Neural progenitor cell (in vitro differentiated cells): ENCODE measurements around the gene MSTN. TPM values are rescaled to one million over a fixed set of nuclear protein-coding genes. Genes with fewer than 3 reads are reported as not detected.

Source experiments
- DNase-seq: peaks from one replicate; pipeline ENCODE4 v3.0.0-alpha.2; 2016; ENCODE audit warnings: low spot score
- H2AFZ ChIP-seq: fragments of 200-600 bp; sonication (generic); replicated peaks from 2 replicates; pipeline ENCODE4 v1.6.1; 2016; ENCODE audit warnings: antibody characterized with exemption
- H3F3A ChIP-seq: fragments of 200-600 bp; sonication (generic); 2 replicates; pipeline ENCODE4 v1.6.1; 2016; ENCODE audit warnings: antibody characterized with exemption, low read depth
- H3K27ac ChIP-seq: fragments of 200-600 bp; sonication (generic); 2 replicates; pipeline ENCODE4 v1.5.1; 2016; ENCODE audit warnings: mild to moderate bottlenecking
- H3K27me3 ChIP-seq: fragments of 200-600 bp; sonication (generic); 2 replicates; pipeline ENCODE4 v1.6.1; 2016; ENCODE audit warnings: mild to moderate bottlenecking, moderate library complexity
- H3K36me3 ChIP-seq: fragments of 200-600 bp; sonication (generic); 2 replicates; pipeline ENCODE4 v1.5.1; 2016
- H3K4me1 ChIP-seq: fragments of 200-600 bp; sonication (generic); 2 replicates; pipeline ENCODE4 v1.6.1; 2016; ENCODE audit warnings: mixed run types
- H3K4me2 ChIP-seq: fragments of 200-600 bp; sonication (generic); 2 replicates; pipeline ENCODE4 v1.6.1; 2016
- H3K4me3 ChIP-seq: fragments of 200-600 bp; sonication (generic); 2 replicates; pipeline ENCODE4 v1.5.1; 2016
- H3K79me2 ChIP-seq: fragments of 200-600 bp; sonication (generic); 2 replicates; pipeline ENCODE4 v1.6.1; 2016; ENCODE audit warnings: low read depth
- H3K9ac ChIP-seq: fragments of 200-600 bp; sonication (generic); 2 replicates; pipeline ENCODE4 v1.6.1; 2016
- H3K9me3 ChIP-seq: fragments of 200-600 bp; sonication (generic); 2 replicates; pipeline ENCODE4 v1.5.1; 2016; ENCODE audit warnings: low read depth
- H4K20me1 ChIP-seq: fragments of 200-600 bp; sonication (generic); 2 replicates; pipeline ENCODE4 v1.6.1; 2016; ENCODE audit warnings: low read depth
- H3K27ac Mint-ChIP-seq: 3 replicates; pipeline ENCODE4 v1.8.0; 2021; ENCODE audit warnings: mixed read lengths
- H3K27me3 Mint-ChIP-seq: 2 replicates; pipeline ENCODE4 v1.8.0; 2022; ENCODE audit warnings: low read depth, mild to moderate bottlenecking, inconsistent platforms, moderate library complexity, mixed read lengths; ENCODE audit not compliant: insufficient read depth
- H3K36me3 Mint-ChIP-seq: 3 replicates; pipeline ENCODE4 v1.8.0; 2021; ENCODE audit warnings: mixed read lengths
- H3K4me1 Mint-ChIP-seq: 3 replicates; pipeline ENCODE4 v1.8.0; 2021; ENCODE audit warnings: mixed read lengths
- H3K4me3 Mint-ChIP-seq: 3 replicates; pipeline ENCODE4 v1.8.0; 2021; ENCODE audit warnings: mild to moderate bottlenecking, moderate library complexity, mixed read lengths
- H3K9me3 Mint-ChIP-seq: 3 replicates; pipeline ENCODE4 v1.8.0; 2020; ENCODE audit warnings: mixed read lengths
- CTCF ChIP-seq: fragments of 200-600 bp; sonication (generic); IDR thresholded peaks from 2 replicates; pipeline ENCODE4 v1.5.1; 2017; ENCODE audit warnings: antibody characterized with exemption, mild to moderate bottlenecking
- EZH2 ChIP-seq: fragments of 200-600 bp; sonication (generic); IDR thresholded peaks from 2 replicates; pipeline ENCODE4 v1.6.1; 2017; ENCODE audit warnings: antibody characterized with exemption, mild to moderate bottlenecking, moderate library complexity
- EZH2phosphoT487 ChIP-seq: fragments of 200-600 bp; sonication (generic); IDR thresholded peaks from 2 replicates; pipeline ENCODE4 v1.6.1; 2017; ENCODE audit warnings: antibody characterized with exemption
- total RNA-seq: library from RNA; depleted of rRNA; stranded (reverse); fragments of >200 nt; gene quantifications from 2 replicates; pipeline ENCODE4 v1.2.3, GENCODE V29; 2015; ENCODE audit warnings: low replicate concordance

MSTN gene
- total RNA-seq, 1 donor from 2014 or later, result 0.54 TPM

DNA sequence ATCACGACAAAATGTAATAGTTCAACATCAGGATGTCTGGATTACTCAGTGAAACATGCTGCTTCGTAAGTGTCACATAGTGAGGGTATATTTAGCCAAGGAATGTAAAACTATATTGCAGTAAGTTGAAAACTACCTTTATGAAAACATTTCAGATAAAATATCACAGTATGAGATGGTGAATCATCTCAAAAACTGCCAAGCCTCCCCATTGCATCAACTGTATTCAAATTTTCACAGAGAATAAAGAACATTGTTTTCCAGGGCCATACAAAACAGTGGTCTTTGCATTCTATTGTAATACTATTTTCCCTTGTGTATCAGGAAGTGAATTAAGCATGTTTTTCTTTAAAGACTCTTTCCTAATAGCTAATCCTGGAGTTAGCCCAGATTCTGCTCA lies 47.6 kb upstream of the MSTN start:
- Mint-ChIP-seq H3K27me3 (no peaks in the 10 kb centered on the region), H3K27ac (no peak overlapping the region), H3K4me3 (no peak overlapping the region), H3K4me1 (no peaks in the 10 kb centered on the region), H3K9me3 (no peaks in the 10 kb centered on the region), H3K36me3 (no peaks in the 10 kb centered on the region)
- Histone ChIP-seq H3F3A (no peaks in the 10 kb centered on the region), H3K27me3 (no peaks in the 10 kb centered on the region), H3K4me1 (no peaks in the 10 kb centered on the region), H3K79me2 (no peaks in the 10 kb centered on the region), H3K4me2 (no peak overlapping the region), H3K27ac (no peak overlapping the region), H2AFZ (no peak overlapping the region), H3K9me3 (no peaks in the 10 kb centered on the region), H3K4me3 (no peak overlapping the region), H3K36me3 (no peaks in the 10 kb centered on the region), H3K9ac (no peak overlapping the region), H4K20me1 (no peaks in the 10 kb centered on the region)
- TF ChIP-seq EZH2phosphoT487 (no peak), EZH2 (no peak), CTCF (no peak)
- DNase-seq, result no peak

- no peaks in the 10 kb centered on the region for H3K9me3 Mint-ChIP-seq
- H3K9me3 ChIP-seq, result no peaks in the 10 kb centered on the region
Measured at GRCh38 chr2:190107409-190107808, 44.9 kb upstream of the MSTN start.

GRCh38 chr2:190106783-190107182 lies 44.3 kb upstream of the MSTN start:
- H2AFZ ChIP-seq, result no peak overlapping the region
- no peaks in the 10 kb centered on the region for H3K9me3 ChIP-seq
- H3K27me3 ChIP-seq, result no peaks in the 10 kb centered on the region
- H3K4me3 Mint-ChIP-seq, result no peak overlapping the region
- no peaks in the 10 kb centered on the region for H3K79me2 ChIP-seq
- no peak overlapping the region for H3K4me3 ChIP-seq
- H3K27ac ChIP-seq, result no peak overlapping the region
- no peaks in the 10 kb centered on the region for H3K36me3 Mint-ChIP-seq
- H4K20me1 ChIP-seq, result no peaks in the 10 kb centered on the region
- DNase-seq, result no peak
- H3K36me3 ChIP-seq, result no peaks in the 10 kb centered on the region
- TF ChIP-seq CTCF, result no peak
- TF ChIP-seq EZH2phosphoT487, result no peak
- TF ChIP-seq EZH2, result no peak
- peaks cover 3% of the 10 kb centered on the region for H3K9me3 Mint-ChIP-seq
- no peaks in the 10 kb centered on the region for H3K27me3 Mint-ChIP-seq
- H3K4me2 ChIP-seq, result no peak overlapping the region
- no peaks in the 10 kb centered on the region for H3F3A ChIP-seq
- H3K4me1 Mint-ChIP-seq, result no peaks in the 10 kb centered on the region
- H3K9ac ChIP-seq, result no peak overlapping the region
- H3K27ac Mint-ChIP-seq, result no peak overlapping the region
- no peaks in the 10 kb centered on the region for H3K4me1 ChIP-seq

More at GRCh38 chr2:190107409-190107808, 44.9 kb upstream of the MSTN start:
- Mint-ChIP-seq H3K27ac (no peak overlapping the region), H3K4me3 (no peak overlapping the region), H3K27me3 (no peaks in the 10 kb centered on the region), H3K36me3 (no peaks in the 10 kb centered on the region), H3K4me1 (no peaks in the 10 kb centered on the region)
- H3K9ac ChIP-seq, result no peak overlapping the region
- no peaks in the 10 kb centered on the region for H3K36me3 ChIP-seq
- no peaks in the 10 kb centered on the region for H3F3A ChIP-seq
- no peak overlapping the region for H3K4me2 ChIP-seq
- TF ChIP-seq EZH2, result no peak
- no peak for TF ChIP-seq CTCF
- TF ChIP-seq EZH2phosphoT487, result no peak
- no peaks in the 10 kb centered on the region for H3K79me2 ChIP-seq
- no peaks in the 10 kb centered on the region for H3K4me1 ChIP-seq
- DNase-seq, result no peak
- H3K4me3 ChIP-seq, result no peak overlapping the region
- H4K20me1 ChIP-seq, result no peaks in the 10 kb centered on the region
- no peak overlapping the region for H2AFZ ChIP-seq
- H3K27ac ChIP-seq, result no peak overlapping the region
- H3K27me3 ChIP-seq, result no peaks in the 10 kb centered on the region

GRCh38 chr2:190105554-190105953 lies 43.0 kb upstream of the MSTN start:
- Histone ChIP-seq H3K27me3 (no peaks in the 10 kb centered on the region), H3F3A (no peaks in the 10 kb centered on the region), H3K4me2 (no peak overlapping the region), H3K9me3 (no peaks in the 10 kb centered on the region), H3K9ac (no peak overlapping the region), H4K20me1 (no peaks in the 10 kb centered on the region), H2AFZ (no peak overlapping the region), H3K4me3 (no peak overlapping the region), H3K4me1 (peaks cover under 1% of the 10 kb centered on the region), H3K36me3 (no peaks in the 10 kb centered on the region), H3K79me2 (no peaks in the 10 kb centered on the region), H3K27ac (no peak overlapping the region)
- H3K27me3 Mint-ChIP-seq, result no peaks in the 10 kb centered on the region
- no peak for DNase-seq
- H3K4me3 Mint-ChIP-seq, result no peak overlapping the region
- H3K36me3 Mint-ChIP-seq, result no peaks in the 10 kb centered on the region
- no peak overlapping the region for H3K27ac Mint-ChIP-seq
- no peaks in the 10 kb centered on the region for H3K4me1 Mint-ChIP-seq
- peaks cover 6% of the 10 kb centered on the region for H3K9me3 Mint-ChIP-seq
- TF ChIP-seq CTCF (no peak), EZH2phosphoT487 (no peak), EZH2 (no peak)
